HG03045 (cell line): ENCODE data around the gene DISP2.

Experiments used
- ATAC-seq: cut with Tn5 transposase; IDR thresholded peaks from one replicate; pipeline ENCODE4 v1.9.1; 2021; ENCODE audit warnings: mild to moderate bottlenecking, moderate library complexity; ENCODE audit not compliant: unreplicated experiment

DISP2 gene

DNA sequence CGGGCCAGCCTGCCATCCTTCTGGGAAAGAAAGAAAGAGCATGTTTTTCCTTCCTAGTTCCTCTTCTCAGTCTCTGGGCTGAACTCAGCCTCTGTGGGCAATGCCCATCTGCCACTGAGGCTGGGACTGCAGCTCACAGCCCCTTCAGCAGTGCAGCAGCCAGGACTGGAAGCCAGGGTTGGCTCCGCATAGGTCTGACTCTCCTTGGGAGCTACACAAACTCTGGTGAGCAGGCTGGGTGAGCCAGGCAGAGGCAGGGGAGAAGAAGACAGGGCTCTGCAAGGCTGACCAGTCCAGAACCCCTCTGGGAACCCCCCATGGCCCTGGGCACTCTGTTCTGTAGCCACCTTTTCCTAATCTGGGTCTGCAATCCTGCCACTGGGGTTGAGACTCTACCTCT, 3.6 kb downstream of the DISP2 start:
- no peak for ATAC-seq

DNA sequence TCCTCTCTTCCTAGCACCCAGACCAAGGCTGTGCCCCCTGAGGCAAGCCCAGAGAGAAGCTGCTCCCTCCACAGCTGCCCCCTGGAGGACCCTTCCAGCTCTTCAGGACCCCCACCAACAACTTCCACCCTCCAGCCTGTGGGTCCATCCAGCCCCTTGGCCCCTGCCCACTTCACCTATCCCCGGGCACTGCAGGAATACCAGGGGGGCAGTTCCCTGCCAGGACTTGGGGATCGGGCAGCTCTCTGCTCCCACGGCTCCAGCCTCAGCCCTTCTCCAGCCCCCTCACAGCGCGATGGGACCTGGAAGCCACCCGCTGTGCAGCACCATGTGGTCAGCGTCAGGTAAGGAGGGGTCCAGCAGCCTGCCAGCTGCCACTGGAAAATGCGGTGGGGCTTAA, 5.6 kb downstream of the DISP2 start:
- no peak for ATAC-seq

DNA sequence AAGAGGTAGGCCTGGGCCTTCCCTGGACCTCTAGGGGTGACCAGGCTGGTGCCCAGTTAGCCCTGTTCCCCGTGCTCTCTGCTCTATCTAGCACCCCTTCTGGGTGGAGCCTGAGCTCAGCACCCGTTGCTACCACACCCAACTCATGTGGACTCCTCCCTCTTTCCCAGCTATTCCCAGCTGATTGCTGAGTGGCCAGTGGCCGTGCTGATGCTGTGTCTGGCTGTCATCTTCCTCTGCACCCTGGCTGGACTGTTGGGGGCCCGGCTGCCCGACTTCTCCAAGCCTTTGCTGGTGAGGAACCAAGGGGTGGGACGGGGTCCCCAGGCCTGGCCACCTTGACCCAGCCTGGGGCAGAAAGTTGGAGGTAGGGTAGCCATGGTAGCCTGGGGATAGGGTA, 6.2 kb downstream of the DISP2 start:
- ATAC-seq = no peak

DNA sequence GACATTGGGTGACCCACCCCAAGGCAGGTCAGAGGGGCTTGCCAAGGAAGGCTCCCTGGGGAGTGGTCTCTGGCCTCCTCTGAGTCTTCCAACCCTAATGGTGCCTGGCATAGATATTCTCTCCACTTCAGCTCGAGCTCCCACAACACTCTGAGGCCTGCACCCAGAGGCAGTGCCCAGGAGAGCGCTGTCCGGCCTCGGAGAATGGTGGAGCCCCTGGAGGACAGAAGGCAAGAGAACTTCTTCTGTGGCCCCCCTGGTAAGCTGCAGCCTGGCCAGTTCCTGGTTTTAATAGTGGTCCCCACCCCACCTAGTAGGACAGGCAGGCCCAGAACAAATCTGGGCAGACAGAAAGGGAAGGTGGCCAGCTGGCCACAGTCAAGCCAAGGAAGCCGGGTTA, 7.0 kb downstream of the DISP2 start:
- no peak for ATAC-seq

DNA sequence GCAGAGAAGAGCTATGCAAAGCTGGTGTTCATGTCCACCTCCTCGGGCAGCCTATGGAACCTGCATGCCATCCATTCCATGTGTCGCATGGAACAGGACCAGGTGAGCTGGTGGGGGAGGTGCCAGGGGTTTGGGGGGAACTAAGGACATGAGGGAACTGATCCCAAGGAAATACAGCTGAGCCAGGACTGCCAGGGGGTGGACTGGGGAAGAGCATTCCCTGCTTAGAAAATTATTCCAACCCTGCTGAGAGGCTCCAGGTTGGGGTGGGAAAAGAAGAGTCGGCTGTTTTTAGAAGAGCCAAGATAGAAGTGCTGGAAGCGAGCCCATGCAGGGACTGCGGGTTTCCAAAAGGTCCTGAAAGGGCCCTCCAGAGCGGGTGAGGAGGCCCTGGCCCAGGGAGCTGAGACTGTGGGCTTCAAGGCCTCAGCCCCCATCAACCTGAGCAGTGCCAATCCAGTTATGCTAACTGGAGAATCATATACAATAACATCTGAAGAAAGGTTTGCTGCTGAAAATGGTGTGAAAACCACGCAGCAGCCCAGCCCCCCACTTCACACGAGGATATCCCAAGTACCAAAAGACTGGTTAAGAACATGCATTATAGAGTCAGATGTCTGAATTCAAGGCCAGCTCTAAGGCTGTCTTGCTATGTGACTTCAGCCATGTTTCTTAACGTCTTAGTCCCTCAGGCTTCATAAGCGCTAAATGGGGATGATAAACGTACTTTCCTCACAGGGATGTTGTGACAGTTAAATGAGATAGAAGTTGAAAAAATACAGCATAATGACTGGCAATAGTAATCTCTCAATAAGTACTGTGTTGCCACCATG, 7.8 kb downstream of the DISP2 start:
- ATAC-seq = no peak

DNA sequence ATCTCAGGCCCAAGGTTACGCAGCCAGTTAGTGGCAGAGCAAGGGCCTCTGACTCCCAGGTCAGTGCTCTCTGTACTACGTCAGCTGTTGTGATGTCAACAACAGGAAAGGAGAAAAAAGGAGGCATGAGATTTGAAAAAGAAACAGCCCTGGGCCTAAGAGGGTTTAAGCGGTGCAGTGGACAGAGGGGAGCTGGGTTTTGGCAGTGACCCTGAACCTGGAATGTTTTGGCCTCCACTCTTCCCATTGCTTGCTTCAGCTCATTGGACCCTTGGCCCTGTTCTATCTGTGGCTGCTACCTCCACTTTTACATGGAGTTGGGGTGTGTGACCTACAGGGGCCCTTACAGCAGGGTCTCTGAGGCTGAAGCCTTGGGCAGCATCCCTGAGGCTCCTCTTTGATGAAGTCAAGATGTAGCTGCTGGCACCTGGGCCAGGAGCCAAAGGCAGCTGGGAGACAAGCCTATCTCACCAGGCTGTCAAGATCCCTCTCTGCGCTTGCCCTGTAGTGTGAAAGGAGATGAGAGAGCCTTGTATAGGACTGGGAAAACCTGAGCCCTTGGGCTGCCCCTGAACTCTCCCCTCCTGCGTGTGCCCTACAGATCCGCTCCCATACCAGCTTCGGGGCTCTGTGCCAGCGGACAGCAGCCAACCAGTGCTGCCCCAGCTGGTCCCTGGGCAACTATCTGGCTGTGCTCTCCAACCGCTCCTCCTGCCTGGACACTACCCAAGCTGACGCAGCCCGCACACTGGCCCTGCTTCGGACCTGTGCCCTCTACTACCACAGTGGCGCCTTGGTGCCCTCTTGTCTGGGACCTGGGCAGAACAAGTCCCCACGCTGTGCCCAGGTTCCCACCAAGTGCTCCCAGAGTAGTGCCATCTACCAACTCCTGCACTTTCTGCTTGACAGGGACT, 8.7 kb downstream of the DISP2 start:
- no peak for ATAC-seq

DNA sequence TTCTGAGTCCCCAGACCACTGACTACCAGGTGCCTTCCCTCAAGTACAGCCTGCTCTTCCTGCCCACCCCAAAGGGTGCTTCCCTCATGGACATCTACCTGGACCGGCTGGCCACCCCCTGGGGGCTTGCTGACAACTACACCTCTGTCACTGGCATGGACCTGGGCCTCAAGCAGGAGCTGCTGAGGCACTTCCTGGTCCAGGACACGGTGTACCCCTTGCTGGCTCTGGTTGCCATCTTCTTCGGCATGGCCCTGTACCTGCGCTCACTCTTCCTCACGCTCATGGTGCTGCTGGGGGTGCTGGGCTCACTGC, 9.3 kb downstream of the DISP2 start:
- no peak for ATAC-seq

DNA sequence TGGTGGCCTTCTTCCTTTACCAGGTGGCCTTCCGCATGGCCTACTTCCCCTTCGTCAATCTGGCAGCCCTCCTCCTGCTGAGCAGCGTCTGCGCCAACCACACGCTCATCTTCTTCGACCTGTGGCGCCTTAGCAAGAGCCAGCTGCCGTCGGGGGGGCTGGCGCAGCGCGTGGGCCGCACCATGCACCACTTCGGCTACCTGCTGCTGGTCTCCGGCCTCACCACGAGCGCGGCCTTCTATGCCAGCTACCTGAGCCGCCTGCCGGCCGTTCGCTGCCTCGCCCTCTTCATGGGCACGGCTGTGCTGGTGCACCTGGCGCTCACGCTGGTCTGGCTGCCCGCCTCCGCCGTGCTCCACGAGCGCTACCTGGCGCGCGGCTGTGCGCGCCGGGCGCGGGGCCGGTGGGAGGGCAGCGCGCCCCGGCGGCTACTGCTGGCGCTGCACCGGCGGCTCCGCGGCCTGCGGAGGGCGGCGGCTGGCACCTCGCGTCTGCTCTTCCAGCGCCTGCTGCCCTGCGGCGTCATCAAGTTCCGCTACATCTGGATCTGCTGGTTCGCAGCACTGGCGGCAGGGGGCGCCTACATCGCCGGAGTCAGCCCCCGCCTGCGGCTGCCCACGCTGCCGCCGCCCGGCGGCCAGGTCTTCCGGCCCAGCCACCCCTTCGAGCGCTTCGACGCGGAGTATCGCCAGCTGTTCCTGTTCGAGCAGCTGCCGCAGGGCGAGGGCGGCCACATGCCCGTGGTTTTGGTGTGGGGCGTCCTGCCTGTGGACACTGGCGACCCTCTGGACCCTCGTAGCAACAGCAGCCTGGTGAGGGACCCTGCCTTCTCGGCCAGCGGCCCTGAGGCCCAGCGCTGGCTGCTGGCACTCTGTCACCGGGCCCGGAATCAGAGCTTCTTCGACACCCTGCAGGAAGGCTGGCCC, 9.9 kb downstream of the DISP2 start:
- ATAC-seq = peak; percentile 77

DNA sequence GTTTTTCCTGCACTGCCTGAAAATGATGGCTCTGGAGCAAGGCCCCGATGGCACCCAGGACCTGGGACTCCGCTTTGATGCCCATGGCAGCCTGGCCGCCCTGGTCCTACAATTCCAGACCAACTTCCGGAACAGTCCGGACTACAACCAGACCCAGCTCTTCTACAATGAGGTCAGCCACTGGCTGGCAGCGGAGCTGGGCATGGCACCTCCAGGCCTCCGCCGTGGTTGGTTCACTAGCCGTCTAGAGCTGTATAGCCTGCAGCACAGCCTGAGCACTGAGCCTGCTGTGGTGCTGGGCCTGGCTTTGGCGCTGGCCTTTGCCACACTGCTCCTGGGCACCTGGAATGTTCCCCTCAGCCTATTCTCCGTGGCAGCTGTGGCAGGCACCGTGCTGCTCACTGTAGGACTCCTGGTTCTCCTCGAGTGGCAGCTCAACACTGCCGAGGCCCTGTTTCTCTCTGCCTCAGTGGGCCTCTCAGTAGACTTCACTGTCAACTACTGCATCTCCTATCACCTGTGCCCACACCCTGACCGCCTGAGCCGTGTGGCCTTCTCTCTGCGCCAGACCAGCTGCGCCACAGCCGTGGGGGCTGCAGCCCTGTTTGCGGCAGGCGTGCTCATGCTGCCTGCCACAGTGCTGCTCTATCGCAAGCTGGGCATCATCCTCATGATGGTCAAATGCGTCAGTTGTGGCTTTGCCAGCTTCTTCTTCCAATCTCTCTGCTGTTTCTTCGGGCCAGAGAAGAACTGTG, 10.9 kb downstream of the DISP2 start:
- no peak for ATAC-seq

DNA sequence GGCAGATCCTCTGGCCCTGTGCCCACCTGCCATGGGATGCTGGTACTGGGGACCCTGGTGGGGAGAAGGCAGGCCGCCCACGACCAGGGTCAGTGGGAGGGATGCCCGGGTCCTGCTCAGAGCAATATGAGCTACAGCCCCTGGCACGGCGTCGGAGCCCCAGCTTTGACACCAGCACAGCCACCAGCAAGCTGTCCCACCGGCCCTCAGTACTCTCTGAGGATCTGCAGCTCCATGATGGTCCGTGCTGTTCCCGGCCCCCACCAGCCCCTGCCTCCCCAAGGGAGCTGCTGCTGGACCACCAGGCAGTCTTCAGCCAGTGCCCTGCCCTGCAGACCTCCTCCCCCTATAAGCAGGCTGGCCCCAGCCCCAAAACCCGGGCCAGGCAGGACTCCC, 11.5 kb downstream of the DISP2 start:
- ATAC-seq = no peak

DNA sequence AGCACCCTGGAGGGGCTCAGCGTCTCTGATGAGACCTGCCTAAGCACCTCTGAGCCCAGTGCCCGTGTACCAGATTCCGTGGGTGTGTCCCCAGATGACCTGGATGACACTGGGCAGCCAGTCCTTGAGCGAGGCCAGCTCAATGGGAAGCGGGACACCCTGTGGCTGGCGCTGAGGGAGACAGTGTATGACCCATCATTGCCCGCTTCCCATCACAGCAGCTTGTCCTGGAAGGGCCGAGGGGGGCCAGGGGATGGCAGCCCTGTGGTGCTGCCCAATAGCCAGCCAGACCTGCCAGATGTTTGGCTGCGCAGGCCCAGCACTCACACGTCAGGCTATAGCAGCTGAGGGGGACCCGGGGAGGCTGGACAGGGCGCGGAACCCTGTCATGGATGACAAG, 12.0 kb downstream of the DISP2 start:
- ATAC-seq = no peak

DNA sequence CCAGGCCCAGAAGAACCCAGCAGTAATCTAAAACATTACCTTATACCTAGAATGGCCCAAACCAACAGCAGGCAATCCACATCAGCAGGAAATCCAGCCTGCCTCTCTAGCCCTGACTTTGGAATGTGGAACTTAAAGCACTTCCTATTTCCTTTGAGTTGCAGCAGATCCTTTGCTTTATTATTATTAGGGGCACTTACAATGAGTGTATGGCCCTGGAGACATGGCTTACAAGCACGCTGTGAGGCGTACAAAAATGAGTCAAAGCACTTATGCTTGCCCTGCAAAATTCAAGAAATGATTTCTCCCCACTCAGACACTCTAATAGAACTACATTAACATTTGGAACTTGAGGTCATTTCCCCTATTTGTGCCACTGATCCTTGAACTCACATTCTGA, 15.0 kb downstream of the DISP2 start:
- no peak for ATAC-seq

DNA sequence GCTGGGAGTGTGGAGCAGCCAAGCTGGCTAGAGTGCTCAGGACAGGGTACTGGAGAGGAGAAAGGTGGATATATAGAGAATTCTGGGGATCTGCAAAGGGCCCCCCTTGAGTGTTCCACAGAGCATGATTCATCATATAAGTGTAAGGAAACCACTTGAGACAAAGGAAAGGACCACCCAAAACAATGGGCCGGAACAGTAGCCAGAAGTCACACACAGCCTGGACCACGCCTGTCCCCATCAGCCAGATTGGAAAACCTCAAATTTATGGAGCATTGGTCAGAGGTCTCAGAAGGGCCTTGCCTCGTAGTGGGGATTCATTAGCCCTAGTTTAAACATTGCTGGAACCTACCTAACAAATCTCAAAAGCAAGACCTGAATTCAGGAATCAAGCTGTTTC, 19.6 kb downstream of the DISP2 start:
- no peak for ATAC-seq

DNA sequence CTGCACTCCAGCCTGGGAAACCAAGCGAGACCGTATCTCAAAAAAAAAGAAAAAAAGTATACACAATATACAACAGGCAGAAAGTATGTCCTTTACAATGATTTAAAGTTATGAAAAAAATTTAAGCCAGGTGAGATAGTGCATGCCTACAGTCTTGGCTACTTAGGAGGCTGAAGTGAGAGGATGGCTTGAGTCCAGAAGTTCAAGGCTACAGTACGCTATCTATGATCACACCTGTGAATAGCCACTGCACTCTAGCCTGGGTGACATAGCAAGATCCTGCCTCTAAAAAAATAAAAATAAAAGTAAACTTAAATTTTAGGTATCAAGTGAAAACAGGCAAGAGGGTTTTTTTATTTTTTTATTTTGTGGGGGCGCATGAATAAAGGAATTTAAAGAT, 21.4 kb downstream of the DISP2 start:
- ATAC-seq = no peak

DNA sequence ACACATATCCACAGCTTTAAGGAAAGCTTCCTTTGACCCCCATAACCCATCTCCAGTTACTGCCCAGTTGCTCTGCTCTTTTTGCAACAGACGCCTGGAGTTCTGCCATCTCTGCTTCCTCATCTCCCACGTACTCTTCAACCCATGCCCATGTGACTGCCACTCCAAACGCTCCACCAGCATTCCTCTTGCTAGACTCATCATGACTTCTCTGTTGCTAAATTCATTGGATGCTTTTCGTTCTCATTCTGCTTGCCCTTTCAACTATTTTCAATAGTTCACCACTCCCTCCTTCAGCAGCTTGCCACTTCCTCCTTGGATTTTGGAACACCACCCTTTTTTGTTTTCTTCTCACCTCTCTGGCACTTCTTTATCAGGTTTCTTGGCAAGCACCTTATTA, 21.8 kb downstream of the DISP2 start:
- no peak for ATAC-seq

DNA sequence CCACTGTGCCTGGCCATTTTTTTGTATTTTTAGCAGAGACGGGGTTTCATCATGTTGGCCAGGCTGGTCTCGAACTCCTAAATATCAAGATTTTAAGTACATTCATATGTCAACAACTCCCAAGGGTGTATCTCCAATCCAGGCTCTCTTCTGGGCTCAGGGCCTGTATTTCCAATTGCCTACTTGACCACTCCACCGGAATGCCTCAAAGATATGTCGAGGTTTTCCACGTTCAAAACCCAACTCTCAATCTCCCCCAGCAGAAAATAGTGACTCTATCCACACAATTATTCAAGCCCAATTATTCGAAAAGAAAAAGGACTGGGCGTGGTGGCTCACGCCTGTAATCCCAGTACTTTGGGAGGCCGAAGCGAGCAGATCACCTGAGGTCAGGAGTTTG, 22.6 kb downstream of the DISP2 start:
- no peak for ATAC-seq

DNA sequence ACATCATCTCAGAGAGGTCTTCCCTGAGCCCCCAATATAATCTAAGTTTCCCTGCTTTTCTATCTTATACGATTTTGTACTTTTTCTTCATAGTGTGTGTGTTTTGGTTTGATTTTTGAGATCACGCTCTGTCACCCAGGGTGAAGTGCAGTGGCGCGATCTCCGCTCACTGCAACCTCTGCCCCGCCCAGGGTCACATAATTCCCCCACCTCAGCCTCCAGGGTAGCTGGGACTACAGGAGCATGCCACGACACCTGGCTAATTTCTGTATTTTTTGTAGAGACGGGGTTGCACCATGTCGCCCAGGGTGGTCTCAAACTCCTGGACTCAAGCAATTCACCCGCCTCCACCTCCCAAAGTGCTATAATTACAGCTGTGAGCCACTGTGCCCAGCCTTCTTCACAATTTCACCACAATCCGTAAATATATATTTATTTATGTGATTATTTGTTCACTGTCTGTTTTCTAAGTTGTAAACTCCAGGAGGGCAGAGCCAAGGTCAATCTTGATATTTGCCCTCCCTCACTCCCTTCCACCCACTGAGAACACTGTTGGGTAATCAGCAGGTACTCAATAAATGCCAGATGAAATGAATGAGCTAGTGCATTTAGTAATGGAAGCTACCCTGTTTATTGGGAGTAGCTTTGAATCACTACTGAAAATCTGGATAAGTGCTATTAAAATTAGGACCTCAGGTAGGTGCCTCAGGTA, 24.0 kb downstream of the DISP2 start:
- ATAC-seq = no peak

DNA sequence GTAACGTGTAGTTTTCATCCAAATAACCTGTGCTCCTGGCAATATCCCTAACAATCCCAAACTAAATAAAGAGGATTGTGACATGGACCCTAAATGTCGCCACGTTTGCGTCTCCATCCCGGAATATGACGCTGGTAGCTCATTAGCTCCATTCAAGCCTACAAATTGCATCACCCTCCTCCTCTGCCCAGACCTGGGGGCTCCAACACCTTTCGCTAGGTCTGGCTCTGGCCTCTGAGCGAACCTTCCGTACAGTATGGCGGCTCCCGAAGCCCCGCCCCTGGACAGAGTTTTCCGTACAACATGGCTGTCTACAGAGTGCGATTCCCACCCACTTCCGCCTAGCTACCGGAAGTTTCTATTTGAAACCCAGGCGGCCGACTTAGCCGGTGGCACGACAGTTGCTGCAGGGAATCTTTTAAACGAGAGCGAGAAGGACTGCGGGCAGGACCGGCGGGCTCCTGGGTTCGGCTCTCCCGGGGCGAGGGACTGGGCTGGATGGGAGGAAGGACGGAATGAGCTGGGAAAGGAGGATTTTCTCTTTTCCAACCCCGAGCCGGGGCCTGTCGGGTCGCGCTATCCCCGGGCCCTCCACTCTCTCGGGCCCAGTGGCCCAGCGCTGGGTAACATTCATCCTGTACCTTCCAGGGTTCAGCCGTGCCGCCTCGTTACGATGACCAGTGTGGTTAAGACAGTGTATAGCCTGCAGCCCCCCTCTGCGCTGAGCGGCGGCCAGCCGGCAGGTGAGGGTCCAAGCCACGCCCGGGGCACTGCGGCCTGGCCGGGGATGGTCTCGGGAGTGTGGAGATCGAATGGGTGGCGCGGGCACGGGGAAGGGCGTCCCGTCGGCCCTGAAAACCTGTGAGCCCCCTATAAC, 24.8 kb downstream of the DISP2 start, which contains the start of gene KNSTRN:
Gene KNSTRN, plus strand, starts transcription at position 142 of the 877 bp plus-strand sequence. Its CDS starts 115 bp downstream, at position 257.
- peak; percentile 94 for ATAC-seq

DNA sequence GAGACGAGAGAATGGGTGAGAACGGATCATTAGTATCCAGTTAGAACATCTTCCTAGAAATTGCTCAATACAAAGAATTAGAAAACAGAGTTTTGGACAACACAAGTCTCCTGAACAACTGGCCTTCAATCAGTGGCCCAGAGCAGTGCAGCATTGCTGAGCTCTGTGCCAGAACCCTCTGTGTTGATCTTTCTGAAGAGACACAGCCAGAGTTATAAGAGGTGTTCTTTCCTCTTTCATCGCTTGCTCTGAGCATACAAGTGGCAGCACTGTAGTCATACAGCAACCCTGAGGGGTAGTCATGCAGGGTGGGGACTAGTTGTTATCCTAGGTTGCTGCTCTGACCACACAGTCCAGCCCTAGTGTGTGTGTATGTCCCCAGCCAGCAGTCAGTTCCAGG, 28.5 kb downstream of the DISP2 start:
- ATAC-seq = no peak
